Ishikawa (cell line): ENCODE results near the gene CLCA1.

ENCODE experiments used
- CEBPB ChIP-seq: IDR thresholded peaks from 2 replicates; pipeline ENCODE4 v1.6.1; 2012
- CREB1 ChIP-seq: IDR thresholded peaks from 2 replicates; pipeline ENCODE4 v1.6.1; 2012; ENCODE audit warnings: low read depth
- EGR1 ChIP-seq: IDR thresholded peaks from 2 replicates; pipeline ENCODE4 v1.6.1; 2012
- EP300 ChIP-seq: IDR thresholded peaks from 2 replicates; pipeline ENCODE4 v1.6.1; 2012; ENCODE audit warnings: borderline replicate concordance
- FOXM1 ChIP-seq: IDR thresholded peaks from 2 replicates; pipeline ENCODE4 v1.6.1; 2012; ENCODE audit warnings: low read depth, borderline replicate concordance
- MAX ChIP-seq: IDR thresholded peaks from 2 replicates; pipeline ENCODE4 v1.6.1; 2012
- NFIC ChIP-seq: IDR thresholded peaks from 2 replicates; pipeline ENCODE4 v1.6.1; 2012
- RAD21 ChIP-seq: IDR thresholded peaks from 2 replicates; pipeline ENCODE4 v1.6.1; 2012; ENCODE audit warnings: low read depth
- TAF1 ChIP-seq: IDR thresholded peaks from 2 replicates; pipeline ENCODE4 v1.6.1; 2012; ENCODE audit warnings: low read depth, mild to moderate bottlenecking
- TCF12 ChIP-seq: IDR thresholded peaks from 2 replicates; pipeline ENCODE4 v1.6.1; 2012; ENCODE audit warnings: low read depth
- TEAD4 ChIP-seq: IDR thresholded peaks from 2 replicates; pipeline ENCODE4 v1.6.1; 2012
- USF1 ChIP-seq: IDR thresholded peaks from 2 replicates; pipeline ENCODE4 v1.6.1; 2012
- YY1 ChIP-seq: IDR thresholded peaks from 2 replicates; pipeline ENCODE4 v1.6.1; 2012; ENCODE audit warnings: low read depth
- ZBTB7A ChIP-seq: IDR thresholded peaks from 2 replicates; pipeline ENCODE4 v1.6.1; 2012; ENCODE audit warnings: low read depth
- TF ChIP-seq, protein P1 (sequence below): IDR thresholded peaks from 2 replicates; pipeline ENCODE4 v1.6.1; 2012; ENCODE audit warnings: low read depth, mild to moderate bottlenecking

CLCA1 gene

GRCh38 chr1:86537928-86538695 is 69.4 kb downstream of the CLCA1 start:
- TF ChIP-seq NFIC: no peak
- no peak for TF ChIP-seq TEAD4
- TF ChIP-seq, protein P1, sequence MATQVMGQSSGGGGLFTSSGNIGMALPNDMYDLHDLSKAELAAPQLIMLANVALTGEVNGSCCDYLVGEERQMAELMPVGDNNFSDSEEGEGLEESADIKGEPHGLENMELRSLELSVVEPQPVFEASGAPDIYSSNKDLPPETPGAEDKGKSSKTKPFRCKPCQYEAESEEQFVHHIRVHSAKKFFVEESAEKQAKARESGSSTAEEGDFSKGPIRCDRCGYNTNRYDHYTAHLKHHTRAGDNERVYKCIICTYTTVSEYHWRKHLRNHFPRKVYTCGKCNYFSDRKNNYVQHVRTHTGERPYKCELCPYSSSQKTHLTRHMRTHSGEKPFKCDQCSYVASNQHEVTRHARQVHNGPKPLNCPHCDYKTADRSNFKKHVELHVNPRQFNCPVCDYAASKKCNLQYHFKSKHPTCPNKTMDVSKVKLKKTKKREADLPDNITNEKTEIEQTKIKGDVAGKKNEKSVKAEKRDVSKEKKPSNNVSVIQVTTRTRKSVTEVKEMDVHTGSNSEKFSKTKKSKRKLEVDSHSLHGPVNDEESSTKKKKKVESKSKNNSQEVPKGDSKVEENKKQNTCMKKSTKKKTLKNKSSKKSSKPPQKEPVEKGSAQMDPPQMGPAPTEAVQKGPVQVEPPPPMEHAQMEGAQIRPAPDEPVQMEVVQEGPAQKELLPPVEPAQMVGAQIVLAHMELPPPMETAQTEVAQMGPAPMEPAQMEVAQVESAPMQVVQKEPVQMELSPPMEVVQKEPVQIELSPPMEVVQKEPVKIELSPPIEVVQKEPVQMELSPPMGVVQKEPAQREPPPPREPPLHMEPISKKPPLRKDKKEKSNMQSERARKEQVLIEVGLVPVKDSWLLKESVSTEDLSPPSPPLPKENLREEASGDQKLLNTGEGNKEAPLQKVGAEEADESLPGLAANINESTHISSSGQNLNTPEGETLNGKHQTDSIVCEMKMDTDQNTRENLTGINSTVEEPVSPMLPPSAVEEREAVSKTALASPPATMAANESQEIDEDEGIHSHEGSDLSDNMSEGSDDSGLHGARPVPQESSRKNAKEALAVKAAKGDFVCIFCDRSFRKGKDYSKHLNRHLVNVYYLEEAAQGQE: no peak

- TF ChIP-seq, protein P1: no peak
- no peak for TF ChIP-seq MAX
- no peak for TF ChIP-seq TEAD4
- no peak for TF ChIP-seq NFIC
- no peak for TF ChIP-seq USF1
- no peak for TF ChIP-seq ZBTB7A
- no peak for TF ChIP-seq TAF1
- TF ChIP-seq FOXM1: no peak
- TF ChIP-seq EP300: no peak
- TF ChIP-seq CREB1: no peak
- TF ChIP-seq YY1: no peak
- TF ChIP-seq EGR1: no peak
- no peak for TF ChIP-seq TCF12
- no peak for TF ChIP-seq CEBPB
- TF ChIP-seq RAD21: no peak
Observed at GRCh38 chr1:86538775-86539174, 70.0 kb downstream of the CLCA1 start.

DNA sequence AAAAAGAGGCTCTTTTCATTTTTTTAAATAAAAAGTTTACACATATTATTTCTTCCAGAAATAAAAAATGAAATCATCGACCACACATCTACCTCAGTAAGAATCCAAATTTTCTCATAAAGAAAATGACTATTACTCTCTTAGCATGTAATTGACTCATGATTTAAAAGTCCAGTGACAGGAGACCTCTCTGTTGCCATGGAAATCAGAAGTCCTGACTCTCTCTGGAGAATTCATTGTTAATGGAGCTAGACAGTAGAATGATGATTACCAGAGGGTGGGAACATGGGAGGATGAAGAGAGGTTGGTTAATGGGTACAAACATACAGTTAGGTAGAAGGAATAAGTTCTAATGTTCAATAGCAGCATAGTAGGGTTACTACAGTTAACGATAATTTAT is 73.1 kb downstream of the CLCA1 start:
- TF ChIP-seq RAD21: no peak
- no peak for TF ChIP-seq EP300
- TF ChIP-seq, protein P1: no peak
- no peak for TF ChIP-seq NFIC
- no peak for TF ChIP-seq USF1

GRCh38 chr1:86542631-86543030 is 73.9 kb downstream of the CLCA1 start:
- no peak for TF ChIP-seq CEBPB
- TF ChIP-seq CREB1: no peak
- TF ChIP-seq YY1: no peak
- no peak for TF ChIP-seq USF1
- TF ChIP-seq ZBTB7A: no peak

- TF ChIP-seq MAX (no peak), FOXM1 (no peak), CREB1 (no peak), NFIC (no peak), EP300 (no peak), TCF12 (no peak), YY1 (no peak), TEAD4 (no peak), EGR1 (no peak), CEBPB (no peak), TAF1 (no peak), RAD21 (no peak), USF1 (no peak), ZBTB7A (no peak)
- TF ChIP-seq, protein P1: no peak
Observed at GRCh38 chr1:86546787-86547221, 78.1 kb downstream of the CLCA1 start, which contains the start of gene CLCA4. CLCA4 (plus strand) TSS chr1:86547078; CDS start chr1:86547120, 42 bp downstream.
